IPS-NIHi11 (cell line): ENCODE results near the gene LRRC4.

Experiments used
- DNase-seq: peaks from one replicate; pipeline ENCODE4 v3.0.0; 2012; ENCODE audit warnings: mixed read lengths, low spot score

The LRRC4 gene

DNA sequence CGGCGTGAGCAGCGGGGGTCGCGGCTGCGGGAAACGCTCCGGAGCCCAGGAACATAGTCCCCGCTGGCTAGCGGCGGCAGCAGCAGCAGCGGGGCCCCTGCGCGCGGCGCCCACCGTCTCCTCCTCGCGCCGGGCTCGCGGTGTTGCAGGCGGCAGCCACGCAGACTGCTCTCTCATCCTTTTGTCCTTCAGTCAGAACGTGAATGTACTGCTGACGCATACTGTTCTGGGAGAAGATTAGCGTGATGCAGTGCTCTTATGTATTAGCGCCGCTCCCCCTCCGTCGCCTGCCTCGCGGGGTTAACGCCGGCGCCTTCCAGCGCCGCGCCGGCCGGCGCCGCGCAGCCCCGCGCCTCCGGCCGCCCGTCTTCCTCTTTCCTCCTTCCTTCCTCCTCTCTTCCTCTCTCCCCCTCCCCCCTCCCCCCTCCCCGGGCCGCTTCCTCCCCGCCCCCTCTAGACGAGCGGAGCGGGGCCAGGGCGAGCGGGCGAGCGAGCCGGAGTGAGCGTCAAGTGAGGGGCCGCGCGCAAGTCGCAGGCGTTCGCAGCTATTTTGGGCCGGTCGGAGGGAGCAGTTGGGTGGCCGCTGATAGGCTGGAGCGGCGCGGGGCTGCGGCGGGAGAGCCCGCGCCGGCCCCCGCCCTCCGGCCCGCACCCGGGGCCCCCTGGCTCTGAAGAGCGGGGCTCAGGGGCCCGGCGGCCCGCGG lies 816 bp upstream of the LRRC4 start:
- peak; percentile 70 for DNase-seq

DNA sequence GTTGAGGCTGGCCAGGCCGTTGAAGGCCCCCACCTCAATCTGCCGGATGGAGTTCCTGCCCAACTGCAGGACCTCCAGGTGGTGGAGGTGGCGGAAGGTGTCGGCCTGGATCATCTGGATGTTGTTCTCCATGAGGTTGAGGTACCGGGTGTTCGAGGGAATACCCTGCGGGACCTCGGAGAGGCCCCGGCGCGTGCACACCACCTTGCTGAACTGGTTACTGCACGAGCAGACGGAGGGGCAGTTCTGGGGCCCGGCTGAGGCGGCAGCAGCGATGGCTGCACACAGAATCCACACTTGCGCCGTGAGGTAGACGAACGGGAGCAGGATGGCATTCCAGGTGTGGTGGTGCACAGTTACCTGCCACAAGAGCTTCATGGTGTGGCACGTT lies 979 bp downstream of the LRRC4 start:
- peak; percentile 36 for DNase-seq

DNA sequence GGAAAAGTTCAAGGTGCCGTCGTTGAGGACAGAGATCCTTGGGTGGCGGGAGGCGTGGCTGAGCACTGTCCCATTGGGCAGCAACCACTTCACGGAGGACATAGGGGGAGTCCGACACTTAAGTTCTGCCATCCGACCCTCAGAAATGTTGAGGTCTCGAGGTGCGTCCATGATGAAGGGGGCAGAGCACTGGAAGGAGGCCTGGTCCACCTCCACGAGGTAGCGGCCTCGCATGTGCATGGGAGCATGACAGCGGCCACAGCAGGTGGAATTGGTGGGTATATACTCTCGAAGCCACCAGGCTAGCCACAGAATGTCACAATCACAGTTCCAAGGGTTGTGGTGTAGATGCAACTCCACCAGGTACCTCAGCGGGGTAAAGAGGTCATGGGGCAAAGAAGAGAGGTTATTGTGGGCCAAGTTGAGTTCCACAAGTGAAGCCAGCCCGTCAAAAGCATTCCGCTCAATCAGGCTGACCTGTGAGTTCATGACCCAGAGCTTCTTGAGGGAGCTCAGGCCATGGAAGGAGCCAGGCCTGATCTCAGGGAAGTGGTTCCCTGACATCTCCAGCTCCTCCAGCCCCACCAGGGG lies 1.7 kb downstream of the LRRC4 start:
- no peak for DNase-seq

DNA sequence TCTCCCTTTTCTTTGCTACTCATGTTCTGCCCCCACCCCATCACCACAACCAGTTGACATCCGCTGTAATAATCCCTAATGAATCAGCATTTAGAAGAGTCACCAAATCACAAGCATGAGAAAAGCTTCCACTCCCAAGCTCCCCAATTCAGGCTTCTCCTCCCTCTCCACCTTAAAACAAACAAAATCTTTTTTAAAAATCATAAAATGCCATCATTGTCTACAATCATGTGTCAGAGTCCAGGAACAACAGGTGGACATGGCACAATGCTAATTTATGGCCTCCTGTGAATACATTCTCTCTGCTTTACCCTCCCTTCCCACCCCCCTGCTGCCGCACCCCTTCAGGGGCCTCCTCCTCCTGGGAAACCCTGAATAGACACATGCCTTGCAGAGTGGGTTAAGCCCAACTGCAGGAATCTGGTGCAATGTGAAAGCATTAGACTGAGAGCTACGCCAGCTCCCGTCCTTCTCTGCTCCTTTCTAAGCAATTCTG lies 3.7 kb downstream of the LRRC4 start:
- no peak for DNase-seq

DNA sequence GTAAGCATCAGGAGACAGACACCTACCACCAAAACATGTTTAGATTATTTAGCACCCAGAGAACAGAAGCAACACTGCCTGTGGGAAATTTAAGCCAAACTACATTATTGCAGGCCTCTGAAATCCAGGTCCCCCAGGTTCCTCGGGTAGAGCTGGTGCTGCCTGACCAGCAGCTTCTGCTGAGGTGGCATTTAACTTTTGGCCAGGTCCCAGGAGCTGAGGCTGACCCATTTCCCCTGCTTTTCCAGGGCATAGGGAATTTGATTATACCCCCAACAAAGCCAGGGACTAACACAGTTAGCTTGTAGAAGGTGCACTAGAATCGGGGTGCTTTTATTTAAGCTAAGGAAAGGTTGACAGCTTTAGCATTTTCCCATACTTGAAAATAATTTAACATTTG lies 4.7 kb downstream of the LRRC4 start:
- DNase-seq, result no peak

GRCh38 chr7:128025819-128026218 lies 5.4 kb downstream of the LRRC4 start:
- DNase-seq, result no peak

- no peak for DNase-seq
These were observed 5.9 kb downstream of the LRRC4 start for GRCh38 chr7:128025380-128025779.

DNA sequence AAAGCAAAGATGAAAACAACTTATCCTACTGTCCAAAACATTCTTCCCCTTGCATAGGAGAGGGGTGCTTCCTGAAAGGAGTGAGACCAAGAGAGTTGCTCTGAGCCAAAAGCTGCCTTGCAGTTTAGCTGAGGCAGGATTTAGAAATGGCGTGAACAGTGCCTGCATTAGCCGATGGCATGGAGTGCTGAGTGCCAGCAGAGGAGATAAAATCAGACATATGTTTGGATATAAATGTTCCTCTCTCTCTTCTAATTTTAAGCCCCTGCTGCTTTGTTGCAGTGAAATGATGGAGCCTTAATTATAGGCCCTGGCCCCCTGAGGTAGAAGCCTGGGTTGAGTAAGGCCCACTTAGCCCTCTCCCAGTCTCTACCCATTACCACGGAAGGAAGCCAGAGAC lies 7.1 kb downstream of the LRRC4 start:
- no peak for DNase-seq

- no peak for DNase-seq
These were observed 8.4 kb downstream of the LRRC4 start for GRCh38 chr7:128022631-128023532.

DNA sequence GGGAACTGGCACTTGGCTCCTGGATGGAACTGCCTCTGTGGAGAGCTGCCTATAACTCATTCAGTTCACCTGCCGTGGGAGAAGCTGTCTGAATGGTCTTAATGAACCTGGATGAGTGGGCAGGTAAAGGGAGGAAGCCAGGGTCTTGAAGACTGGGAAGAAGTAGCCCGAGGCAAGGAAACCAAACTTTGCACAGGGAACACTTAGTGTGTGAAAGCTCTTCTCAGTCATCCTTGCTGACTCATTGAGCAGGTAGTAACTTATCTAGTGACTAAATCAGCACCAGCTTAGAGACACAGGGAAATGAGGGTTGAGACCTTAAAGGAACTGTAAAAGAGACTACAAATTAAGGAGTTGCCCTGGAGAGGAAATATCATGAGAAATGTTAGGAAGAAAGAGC lies 9.9 kb downstream of the LRRC4 start:
- no peak for DNase-seq

- peak; percentile 53 for DNase-seq
These were observed 11.1 kb downstream of the LRRC4 start for GRCh38 chr7:128020159-128020558.

GRCh38 chr7:128019288-128019687 lies 11.9 kb downstream of the LRRC4 start:
- no peak for DNase-seq

GRCh38 chr7:128017862-128018845 lies 13.1 kb downstream of the LRRC4 start:
- no peak for DNase-seq

DNA sequence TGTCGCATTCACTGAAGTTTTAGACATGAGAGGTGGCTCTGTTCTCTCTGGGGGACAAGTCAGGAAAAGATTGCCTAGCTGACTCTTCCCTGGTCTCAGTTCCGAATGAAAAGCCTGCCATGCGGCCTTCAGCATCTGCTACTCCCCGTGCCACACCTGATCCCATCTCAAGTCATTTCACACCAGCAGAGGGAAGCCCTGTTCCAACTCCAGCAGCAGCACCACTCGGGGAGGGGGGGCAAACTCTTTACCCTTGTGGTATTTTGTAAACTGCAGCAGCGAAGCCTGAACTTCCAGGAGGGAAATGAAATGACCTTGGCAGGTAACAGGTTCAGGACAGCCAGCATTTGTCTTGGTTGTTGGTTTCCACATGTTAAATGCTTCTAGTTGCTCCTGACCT lies 13.8 kb downstream of the LRRC4 start:
- DNase-seq, result no peak

DNA sequence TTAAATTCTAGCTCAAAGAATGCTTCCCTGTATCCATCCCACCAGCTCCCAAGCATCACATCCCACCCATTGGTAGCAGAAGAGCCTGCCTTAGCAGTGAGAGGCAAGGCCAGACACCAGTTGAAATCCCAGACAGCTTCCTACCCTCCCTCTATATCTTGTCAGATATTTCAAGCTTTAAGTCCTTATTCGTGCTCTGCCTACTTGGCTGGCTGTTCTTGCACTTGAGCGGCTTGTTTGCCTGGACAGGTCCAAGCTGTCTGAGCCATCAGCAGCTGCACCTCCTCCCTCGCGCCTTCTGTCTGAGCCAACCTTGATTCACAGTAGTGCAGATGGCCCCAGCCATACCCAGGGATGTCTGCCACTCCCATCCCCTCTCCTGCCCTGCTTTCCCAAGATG lies 16.4 kb downstream of the LRRC4 start:
- no peak for DNase-seq

GRCh38 chr7:128011131-128011661 lies 20.0 kb downstream of the LRRC4 start:
- DNase-seq, result no peak

DNA sequence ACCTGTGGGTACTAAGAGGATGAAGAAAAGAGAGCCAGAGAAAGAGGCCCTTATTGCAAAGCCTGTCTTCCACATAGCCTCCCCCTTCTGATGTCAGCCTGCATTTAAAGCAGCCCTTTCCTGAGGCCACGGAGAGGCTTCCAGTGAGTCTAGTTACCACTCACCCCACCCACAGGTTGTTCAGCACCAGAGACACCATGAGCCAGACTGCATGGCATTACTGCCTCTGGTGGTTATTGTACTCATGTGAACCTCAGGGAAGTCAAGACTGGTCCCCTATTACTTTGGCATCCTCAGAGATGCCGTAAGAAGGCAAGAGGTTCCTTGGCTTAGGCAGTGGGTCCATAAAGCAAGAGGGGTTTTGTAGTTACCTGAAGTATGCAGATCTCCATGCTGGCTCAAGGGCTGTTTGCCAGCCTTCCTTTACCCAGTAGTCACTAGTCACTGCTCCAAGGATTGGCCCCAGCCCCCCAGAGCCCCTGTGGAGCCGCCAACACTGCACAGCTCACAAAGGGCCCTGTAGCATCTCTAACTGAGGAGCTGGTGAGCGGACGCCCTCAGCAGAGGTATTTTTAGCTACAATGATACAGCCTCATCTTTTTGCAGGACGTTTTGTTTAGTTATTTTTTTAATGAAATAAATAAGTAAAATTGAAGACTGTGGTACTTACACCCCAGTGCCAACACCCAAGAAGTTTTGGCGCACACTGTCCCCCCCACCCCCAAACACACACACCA lies 20.7 kb downstream of the LRRC4 start:
- no peak for DNase-seq

- DNase-seq, result no peak
These were observed 22.5 kb downstream of the LRRC4 start for GRCh38 chr7:128008744-128009143.

DNA sequence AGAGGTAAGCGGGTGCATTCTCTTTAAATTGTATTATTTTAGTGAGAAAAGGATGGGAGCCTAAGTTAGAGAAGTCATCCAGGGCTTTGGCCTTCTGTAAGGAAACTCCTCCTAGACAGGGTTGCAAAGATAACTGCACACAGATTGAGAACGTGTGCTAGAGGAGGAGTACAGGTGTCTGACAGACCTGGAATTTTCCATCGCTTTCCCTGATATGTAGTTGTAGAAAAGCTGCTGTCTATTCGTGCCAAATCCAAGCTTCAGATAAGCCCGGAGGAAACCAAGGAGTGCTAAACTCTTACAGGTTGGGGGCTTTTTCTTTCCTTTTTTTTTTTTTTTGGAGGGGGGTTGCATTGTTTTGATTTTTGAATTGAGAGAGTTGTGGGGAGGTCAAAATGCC lies 23.1 kb downstream of the LRRC4 start:
- DNase-seq, result no peak

DNA sequence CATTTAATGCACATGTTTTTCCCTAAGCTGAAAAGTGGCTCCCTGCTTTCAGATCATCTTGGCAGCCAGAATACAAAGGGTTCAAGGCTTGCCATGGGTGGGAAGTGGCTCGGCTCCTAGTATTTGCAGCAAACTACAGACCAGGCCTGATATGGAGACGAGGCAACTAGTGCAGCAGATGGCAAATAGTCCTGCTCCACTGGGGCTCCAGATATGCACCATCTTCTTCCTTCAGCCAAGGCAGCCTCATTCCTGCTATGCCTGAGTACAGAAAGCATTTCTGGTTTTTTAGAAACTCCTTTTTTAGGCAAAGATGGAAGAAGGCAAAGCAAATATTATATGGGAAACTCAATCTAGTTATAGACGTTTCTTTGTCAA lies 23.9 kb downstream of the LRRC4 start:
- DNase-seq, result no peak
